Posterior cingulate gyrus (tissue), 11 donors: ENCODE results near the gene LMO1.

ENCODE experiments used
- DNase-seq, 10 donors: peaks; one replicate each; pipeline versions ENCODE4 v3.0.0 to v3.0.0-alpha.2; 2020 to 2021; ENCODE audit warnings: mixed read lengths in 3 of 10
- intact Hi-C: fragments of 100-400 bp; cut with DNase I; formaldehyde crosslinking; loops from one replicate; pipeline ENCODE4 v1.15.1; 2023

Gene LMO1

DNA sequence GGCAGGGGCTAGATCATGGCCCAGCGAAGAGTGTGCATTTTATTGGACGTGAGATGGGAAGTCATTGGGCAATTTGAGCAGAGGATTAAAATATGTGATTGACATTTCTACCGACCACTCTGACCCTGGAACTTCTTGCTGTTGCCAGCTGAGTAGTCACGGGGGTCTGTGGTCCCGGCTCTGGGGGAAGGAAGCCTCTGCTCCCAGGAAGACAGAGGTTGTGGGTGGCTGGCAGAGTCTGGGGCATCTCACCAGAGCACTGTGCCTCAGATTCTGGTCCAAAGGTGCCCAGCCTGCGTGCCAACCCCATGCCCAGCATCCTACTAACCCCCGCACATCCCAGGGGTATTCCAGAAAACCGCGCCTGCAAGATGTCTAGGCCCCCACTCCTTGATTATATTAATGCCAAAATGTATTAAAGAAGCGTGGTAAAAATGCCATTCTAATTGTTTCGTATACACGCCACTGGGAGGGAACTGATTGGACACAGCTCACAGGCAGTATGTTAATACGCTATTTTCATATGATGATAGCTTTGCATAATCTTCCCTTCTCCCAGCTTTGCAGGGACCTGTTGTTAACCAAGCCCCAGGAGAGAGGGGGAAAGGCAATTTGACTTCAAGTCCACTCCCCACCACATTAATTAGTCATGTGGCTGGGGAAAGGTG, 25.3 kb upstream of the LMO1 start:
- no peak for DNase-seq
- intact Hi-C loops, result loop anchor here (2.0 kb wide), 1 partner anchor 72 kb away; no protein-coding TSS in a partner anchor

GRCh38 chr11:8288166-8288772, 24.6 kb upstream of the LMO1 start:
- no peak for DNase-seq

GRCh38 chr11:8287703-8288102, 24.0 kb upstream of the LMO1 start:
- no peak for DNase-seq
- intact Hi-C loops, result loop anchor here (2.0 kb wide), 1 partner anchor 73 kb away; no protein-coding TSS in a partner anchor

More at GRCh38 chr11:8288166-8288772, 24.6 kb upstream of the LMO1 start:
- intact Hi-C loops, result loop anchor here (2.0 kb wide), 1 partner anchor 73 kb away; no protein-coding TSS in a partner anchor

- DNase-seq, result no peak
- intact Hi-C loops, result no loop called here
Observed at GRCh38 chr11:8287297-8287696, 23.6 kb upstream of the LMO1 start.

DNA sequence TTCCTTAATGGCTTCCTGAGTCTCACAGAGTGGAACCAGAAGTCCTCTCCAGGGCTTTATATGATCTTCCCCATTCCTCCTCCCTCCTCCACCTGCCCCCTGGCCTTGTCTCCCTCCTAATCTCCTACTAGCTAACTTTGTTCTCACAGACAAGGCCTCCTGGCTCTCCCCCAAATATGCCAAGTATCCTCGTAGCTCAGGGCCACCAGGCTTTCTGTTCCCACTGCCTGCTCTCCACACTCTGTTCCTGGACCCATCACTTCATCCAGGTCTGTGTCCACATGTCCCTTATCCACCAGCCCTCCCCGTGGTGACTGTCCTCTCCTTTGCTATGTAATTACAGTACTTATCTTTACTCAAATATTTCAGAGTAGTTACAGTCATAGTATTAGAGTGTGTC, 23.2 kb upstream of the LMO1 start:
- no peak for DNase-seq
- intact Hi-C loops, result no loop called here

DNA sequence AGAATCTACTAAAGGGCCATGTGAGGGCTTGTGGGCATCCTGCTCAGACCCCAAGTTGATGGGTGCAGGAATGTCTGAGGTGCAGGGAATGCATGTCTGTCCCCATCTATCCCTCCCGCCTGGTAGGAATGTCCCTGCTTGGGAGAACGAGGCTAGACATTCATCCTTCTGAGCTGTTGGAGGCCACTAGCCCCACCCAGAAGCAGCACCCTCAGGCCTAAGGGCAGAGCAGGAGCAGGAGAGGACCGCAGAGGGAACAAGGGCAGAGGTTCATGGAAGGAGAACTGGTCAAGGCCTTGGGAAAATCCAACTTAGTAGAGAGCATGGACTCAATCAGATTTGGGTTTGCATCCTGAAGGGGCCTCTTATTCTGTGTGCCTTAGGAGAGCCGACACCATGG, 22.1 kb upstream of the LMO1 start:
- no peak for DNase-seq
- intact Hi-C loops, result no loop called here

DNA sequence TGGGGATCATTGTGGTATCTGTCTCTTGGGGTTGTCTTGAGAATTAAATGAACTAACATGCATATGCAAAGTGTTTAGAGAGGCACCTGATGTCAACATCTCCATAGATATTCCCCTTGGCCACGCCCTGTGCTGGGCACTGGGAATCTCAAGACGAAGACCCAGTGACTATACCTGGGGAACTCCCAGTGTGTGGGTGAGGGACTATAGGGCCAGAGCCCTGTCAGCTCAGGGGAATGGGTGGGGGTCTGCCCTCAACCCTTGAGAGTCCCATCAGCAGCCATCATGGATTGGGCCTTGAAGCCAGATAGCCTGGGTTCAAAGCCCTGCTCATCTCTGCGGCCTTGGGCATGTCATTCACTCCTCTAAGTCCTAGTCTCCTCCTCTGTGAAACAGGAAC, 21.6 kb upstream of the LMO1 start:
- no peak for DNase-seq
- intact Hi-C loops, result no loop called here

GRCh38 chr11:8283465-8284230, 20.0 kb upstream of the LMO1 start:
- intact Hi-C loops, result no loop called here
- DNase-seq, result no peak

GRCh38 chr11:8283100-8283464, 19.4 kb upstream of the LMO1 start:
- intact Hi-C loops, result no loop called here
- DNase-seq, result no peak

- intact Hi-C loops, result no loop called here
- no peak for DNase-seq
Observed at GRCh38 chr11:8282631-8283030, 19.0 kb upstream of the LMO1 start.

GRCh38 chr11:8281266-8281665, 17.6 kb upstream of the LMO1 start:
- peak in 1 of 10 donors; percentile 34 for DNase-seq
- intact Hi-C loops, result no loop called here

DNA sequence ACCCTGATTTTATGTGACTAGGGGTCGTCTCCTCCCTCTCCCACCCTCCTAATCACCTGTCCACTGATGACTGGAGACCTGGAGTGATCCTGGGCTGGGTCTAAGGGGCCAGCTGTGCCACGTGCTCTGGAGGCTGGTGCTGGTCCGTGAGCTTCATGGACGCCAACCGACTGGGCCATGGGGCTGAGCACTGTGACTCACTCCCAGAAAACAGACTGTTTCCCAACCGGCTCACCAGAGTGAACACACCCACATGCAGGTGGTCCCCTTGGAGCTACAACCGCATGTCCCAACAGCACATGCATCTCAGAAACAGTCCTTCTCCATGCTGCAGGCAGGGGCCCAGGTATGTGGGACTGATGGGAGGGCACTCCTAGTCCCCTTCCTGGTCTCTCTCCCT, 14.0 kb upstream of the LMO1 start:
- peak in 2 of 10 donors; percentile 0 to 1 for DNase-seq
- intact Hi-C loops, result no loop called here

GRCh38 chr11:8276528-8276927, 12.8 kb upstream of the LMO1 start:
- DNase-seq, result no peak
- intact Hi-C loops, result no loop called here

DNA sequence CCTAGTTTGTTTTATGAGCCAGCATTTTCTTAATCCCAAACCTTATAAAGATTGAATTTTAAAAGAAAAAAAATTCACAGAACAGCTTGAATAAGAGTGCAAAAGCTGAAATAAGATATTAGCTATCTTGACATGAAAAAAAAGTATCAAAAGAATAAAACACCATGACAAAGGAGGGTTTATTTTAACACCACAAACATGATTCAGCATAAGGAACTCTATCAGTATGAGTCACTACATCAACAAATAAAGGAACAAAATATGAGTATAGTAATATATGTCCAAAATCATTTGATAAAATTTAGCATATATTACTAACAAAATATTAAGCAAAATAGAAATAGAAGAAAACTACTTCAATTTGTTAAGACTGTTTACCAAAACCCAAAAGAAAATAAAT, 9.6 kb upstream of the LMO1 start:
- no peak for DNase-seq
- intact Hi-C loops, result no loop called here

DNA sequence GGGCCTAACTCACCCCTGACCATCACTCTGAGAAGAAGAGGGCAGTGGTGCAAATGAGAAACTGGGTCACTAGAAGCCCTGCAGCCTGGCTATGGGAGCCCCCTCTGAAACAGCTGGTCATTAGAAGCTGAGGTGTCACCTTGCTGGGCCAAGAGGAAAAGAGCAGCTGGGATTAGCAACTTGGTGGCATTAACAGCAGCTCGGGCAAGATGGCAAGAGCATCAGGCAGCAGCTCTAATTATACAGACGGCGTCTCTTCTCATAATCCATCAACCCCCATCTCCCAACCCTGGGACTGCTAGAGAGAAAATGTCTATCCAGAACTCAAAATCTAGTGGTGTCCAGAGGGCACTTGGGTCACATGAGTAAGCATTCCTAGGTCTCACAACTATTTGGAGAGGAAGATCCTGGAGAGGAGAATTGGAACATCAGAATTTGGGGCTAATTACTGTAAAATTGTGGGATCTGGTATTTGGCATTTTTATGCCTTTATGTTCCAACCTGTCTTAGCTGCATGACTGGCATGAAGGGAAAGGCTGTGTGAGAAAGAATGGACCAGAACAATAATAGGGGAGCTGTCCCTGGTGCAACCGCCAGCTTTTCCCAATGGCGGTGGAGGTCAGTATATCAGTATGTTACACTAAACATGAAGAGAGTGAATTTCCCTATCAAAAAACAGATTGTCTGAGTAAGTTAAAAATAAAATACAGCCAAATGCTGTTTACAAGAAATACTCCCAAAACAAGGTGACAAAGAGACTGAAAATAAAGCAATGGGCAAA, 7.6 kb upstream of the LMO1 start:
- intact Hi-C loops, result no loop called here
- DNase-seq, result peak in 2 of 10 donors; percentile 3 to 6

DNA sequence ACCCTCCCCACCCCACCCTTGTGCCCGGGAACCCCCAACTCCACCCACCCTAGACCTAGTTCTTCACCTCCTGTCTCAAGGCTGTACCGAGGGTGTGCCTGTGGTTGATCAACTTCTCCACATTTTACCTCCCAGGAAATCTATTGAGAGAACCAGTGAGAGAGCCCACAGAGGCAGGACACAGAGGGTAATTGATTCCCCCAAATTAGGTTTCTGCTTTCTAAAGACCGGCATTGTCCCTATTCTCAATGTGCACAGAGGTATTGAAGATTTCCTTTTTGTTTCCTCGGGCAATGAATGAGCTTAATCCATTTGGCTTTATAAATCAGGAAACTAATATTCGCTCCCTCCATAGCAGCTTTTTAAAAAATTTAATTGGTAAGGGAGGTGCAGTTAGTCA, 6.0 kb upstream of the LMO1 start:
- intact Hi-C loops, result no loop called here
- DNase-seq, result no peak

- peak in 5 of 10 donors; percentile 7 to 79 (median 14) for DNase-seq
- intact Hi-C loops, result no loop called here
Observed at GRCh38 chr11:8268530-8269400, 5.1 kb upstream of the LMO1 start.

GRCh38 chr11:8267831-8268529, 4.3 kb upstream of the LMO1 start:
- peak in 4 of 10 donors; percentile 15 to 81 (median 48) for DNase-seq
- intact Hi-C loops, result no loop called here

DNA sequence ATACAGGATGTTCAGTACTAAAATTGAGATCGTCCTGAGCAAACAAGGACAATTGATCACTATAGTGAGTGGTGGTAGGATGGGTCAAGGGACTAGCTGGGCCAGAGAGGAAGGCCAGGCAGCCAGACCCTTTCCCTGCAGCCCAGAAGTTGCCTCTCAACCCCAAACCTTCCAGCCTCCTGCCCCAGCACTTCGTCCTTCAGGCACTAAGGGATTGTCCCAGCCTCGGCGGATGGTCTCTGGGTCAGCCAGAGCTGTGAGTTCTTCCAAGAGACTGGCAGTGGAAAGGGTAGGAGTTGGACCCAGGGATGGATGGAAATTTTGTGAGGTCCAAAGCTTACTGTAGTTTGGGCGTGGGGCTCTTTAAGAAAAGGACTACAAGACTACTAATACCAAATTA, 3.6 kb upstream of the LMO1 start:
- DNase-seq, result peak in 5 of 10 donors; percentile 2 to 76 (median 10)
- intact Hi-C loops, result no loop called here
